Measurements from ENCODE around the gene MRPL49. TPM values are rescaled to one million over a fixed set of nuclear protein-coding genes. Genes with fewer than 3 reads are reported as not detected.

MRPL49 gene
- total RNA-seq, 1 donor from 2014 or later = 66.6 TPM

DNA sequence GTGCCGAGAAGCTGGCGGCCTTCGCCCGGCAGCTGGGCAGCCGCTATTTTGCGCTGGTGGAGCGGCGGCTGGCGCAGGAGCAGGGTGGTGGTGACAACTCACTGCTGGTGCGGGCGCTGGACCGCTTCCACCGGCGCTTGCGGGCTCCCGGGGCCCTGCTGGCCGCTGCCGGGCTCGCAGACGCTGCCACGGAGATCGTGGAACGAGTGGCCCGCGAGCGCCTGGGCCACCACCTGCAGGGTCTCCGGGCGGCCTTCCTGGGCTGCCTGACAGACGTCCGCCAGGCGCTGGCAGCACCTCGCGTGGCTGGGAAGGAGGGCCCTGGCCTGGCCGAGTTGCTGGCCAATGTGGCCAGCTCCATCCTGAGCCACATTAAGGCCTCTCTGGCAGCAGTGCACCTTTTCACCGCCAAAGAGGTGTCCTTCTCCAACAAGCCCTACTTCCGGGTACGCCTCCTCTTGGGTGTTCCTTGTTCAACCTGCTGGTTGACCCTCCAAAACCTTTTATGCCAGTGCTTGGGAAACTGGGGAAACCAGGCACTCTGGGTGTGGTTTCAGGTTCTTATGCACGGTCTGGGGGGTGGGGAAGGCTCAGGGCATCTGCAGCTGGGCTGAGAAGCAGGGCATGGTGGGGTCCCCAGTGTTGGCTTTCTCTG, 13.5 kb upstream of the MRPL49 start:
- Mint-ChIP-seq H3K27me3 (ENCODE audit: low read depth) (no peaks in the 10 kb centered on the region), H3K36me3 (ENCODE audit: low read depth) (peaks cover 27% of the 10 kb centered on the region), H3K9me3 (no peaks in the 10 kb centered on the region), H3K4me3 (ENCODE audit: low read depth) (no peak overlapping the region), H3K27ac (no peak overlapping the region), H3K4me1 (ENCODE audit: low read depth) (peaks cover 27% of the 10 kb centered on the region)
- intact Hi-C loops (cut with micrococcal nuclease) = no loop called here
- no peak for DNase-seq (ENCODE audit: low spot score)

DNA sequence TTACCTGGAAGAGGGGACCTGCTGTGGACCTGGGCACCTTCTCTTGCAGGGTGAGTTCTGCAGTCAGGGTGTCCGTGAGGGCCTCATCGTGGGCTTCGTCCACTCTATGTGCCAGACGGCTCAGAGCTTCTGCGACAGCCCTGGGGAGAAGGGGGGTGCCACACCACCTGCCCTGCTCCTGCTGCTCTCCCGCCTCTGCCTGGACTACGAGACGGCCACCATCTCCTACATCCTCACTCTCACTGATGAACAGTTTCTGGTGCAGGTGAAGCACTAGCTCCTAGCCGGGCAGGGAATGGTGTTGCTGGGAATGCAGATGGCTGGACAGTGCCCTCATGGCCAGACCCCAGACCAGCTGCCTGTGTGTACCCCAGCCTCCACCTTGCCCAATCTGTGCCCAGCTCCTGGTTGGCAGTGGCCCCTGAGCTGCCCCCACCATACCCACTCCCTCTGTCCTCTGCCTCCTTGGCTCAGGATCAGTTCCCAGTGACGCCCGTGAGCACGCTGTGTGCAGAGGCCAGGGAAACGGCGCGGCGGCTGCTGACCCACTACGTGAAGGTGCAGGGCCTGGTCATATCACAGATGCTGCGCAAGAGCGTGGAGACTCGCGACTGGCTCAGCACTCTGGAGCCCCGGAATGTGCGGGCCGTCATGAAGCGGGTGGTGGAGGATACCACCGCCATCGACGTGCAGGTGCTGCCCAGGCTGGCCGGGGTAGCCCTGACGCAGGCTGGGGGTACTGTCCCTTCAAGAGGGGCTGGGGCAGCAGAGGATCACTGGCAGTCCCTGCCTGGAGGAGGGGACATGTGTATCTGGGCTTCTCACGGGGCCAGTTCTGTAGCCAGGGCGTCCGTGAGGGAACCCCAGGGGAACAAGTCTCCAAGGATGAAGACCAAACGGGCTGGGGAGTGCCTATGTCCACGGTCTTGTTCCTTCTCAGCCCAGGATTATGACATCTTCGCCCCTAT, 12.6 kb upstream of the MRPL49 start:
- intact Hi-C loops (cut with micrococcal nuclease) = loop anchor here (2.0 to 10.0 kb wide), 7 partner anchors 13 to 465 kb away; partner anchors contain the start of genes ATG2A, CDCA5, DPF2 and EHBP1L1
- H3K4me3 Mint-ChIP-seq (ENCODE audit: low read depth) = no peak overlapping the region
- no peak overlapping the region for H3K27ac Mint-ChIP-seq

DNA sequence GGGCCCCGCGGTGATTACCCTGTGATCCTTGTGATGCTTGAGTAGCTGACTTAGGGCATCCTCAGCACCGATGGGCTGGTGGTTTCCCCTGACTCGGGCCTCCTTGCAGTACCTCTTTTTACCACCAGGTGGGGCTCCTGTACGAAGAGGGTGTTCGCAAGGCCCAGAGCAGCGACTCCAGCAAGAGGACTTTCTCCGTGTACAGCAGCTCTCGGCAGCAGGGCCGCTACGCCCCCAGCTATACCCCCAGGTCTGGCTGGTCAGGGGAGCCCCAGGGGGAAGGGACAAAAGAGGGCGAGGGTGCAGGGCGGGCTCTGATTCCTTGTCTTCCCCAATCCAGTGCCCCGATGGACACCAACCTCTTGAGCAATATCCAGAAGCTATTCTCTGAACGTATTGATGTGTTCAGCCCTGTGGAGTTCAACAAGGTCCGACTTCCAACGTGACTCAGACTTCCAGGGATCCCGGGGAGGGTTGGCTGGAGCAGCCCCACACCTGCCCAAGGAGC, 11.7 kb upstream of the MRPL49 start:
- intact Hi-C loops (cut with micrococcal nuclease) = loop anchor here (2.0 to 10.0 kb wide), 7 partner anchors 14 to 464 kb away; partner anchors contain the start of genes ATG2A, CDCA5, DPF2 and EHBP1L1
- H3K27me3 Mint-ChIP-seq (ENCODE audit: low read depth) = no peaks in the 10 kb centered on the region
- H3K9me3 Mint-ChIP-seq = no peaks in the 10 kb centered on the region
- no peak overlapping the region for H3K27ac Mint-ChIP-seq
- H3K4me1 Mint-ChIP-seq (ENCODE audit: low read depth) = peaks cover 25% of the 10 kb centered on the region
- no peak overlapping the region for H3K4me3 Mint-ChIP-seq (ENCODE audit: low read depth)
- peaks cover 26% of the 10 kb centered on the region for H3K36me3 Mint-ChIP-seq (ENCODE audit: low read depth)
- DNase-seq (ENCODE audit: low spot score) = peak; percentile 90

More for the DNA sequence above, 12.6 kb upstream of the MRPL49 start:
- H3K27me3 Mint-ChIP-seq (ENCODE audit: low read depth) = no peaks in the 10 kb centered on the region
- H3K9me3 Mint-ChIP-seq = no peaks in the 10 kb centered on the region
- peaks cover 30% of the 10 kb centered on the region for H3K4me1 Mint-ChIP-seq (ENCODE audit: low read depth)
- peaks cover 30% of the 10 kb centered on the region for H3K36me3 Mint-ChIP-seq (ENCODE audit: low read depth)
- DNase-seq (ENCODE audit: low spot score) = no peak

DNA sequence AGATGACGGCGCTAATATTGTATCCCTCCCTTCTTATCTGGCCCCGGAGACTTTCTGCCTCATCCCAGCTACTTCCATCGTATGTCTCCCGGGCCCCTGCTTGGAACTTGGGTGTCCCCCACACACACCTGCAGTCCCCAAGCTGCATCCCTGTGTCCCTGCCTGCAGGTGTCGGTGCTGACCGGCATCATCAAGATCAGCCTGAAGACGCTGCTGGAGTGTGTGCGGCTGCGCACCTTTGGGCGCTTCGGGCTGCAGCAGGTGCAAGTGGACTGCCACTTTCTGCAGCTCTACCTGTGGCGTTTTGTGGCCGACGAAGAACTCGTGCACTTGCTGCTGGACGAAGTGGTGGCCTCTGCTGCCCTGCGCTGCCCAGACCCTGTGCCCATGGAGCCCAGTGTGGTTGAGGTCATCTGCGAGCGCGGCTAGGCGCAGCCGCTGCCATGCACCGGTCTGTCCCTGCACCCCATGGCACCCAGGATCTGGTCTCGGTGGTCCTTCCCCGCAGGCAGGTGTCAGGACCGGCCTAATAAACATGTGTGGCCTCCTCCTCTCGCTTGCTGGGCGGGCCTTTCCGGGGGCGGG, 10.9 kb upstream of the MRPL49 start:
- peak overlapping the region; percentile 42 for H3K27ac Mint-ChIP-seq
- H3K9me3 Mint-ChIP-seq = no peaks in the 10 kb centered on the region

DNA sequence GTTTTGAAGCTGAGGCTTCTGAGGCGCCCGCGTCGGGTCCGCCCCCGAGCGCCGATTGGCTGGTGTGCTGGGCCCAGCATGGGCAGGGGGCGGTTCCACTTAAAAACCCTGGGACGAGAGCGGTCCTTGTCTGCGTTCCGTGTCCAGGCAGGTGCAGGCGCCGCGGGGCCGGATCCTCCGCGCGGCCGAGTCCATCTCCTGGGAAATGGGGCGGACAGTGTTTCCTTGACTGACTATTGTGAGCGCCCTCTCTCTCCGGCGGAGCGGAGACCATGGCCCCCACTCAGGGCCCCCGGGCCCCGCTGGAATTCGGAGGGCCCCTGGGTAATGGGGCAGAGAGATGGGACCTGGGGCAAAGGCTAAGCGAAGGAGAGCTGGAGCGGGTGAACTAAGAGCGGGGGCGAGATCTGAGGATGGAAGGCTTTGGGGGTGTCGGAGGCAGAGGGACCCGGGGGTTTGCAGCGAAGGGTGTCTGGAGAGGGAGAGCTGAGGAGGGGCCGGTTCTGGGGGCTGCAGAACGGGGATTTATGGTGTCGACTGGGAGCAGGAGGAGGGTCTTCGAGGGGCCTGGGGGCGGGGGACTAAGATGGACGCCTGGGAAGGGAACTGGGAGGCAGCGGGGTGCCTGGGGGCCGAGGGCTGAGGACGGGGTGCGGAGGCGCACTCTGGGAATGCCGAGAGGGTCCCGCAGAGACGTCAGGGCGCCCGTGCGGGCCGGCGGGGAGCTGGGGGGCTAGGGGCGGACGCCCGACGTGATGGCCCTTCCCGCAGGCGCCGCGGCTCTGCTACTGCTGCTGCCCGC, 10.2 kb upstream of the MRPL49 start, which contains the start of gene TM7SF2:
TM7SF2 (plus strand) TSS at position 129 of the 802 bp plus-strand sequence; CDS start at position 273, 144 bp downstream.
- Mint-ChIP-seq H3K27ac (peak within 1 kb of the TSS; percentile 73), H3K4me3 (ENCODE audit: low read depth) (peak within 1 kb of the TSS; percentile 88), H3K27me3 (ENCODE audit: low read depth) (no peaks in the 10 kb centered on the region), H3K4me1 (ENCODE audit: low read depth) (peaks cover 25% of the 10 kb centered on the region), H3K9me3 (no peaks in the 10 kb centered on the region), H3K36me3 (ENCODE audit: low read depth) (peaks cover 23% of the 10 kb centered on the region)
- DNase-seq (ENCODE audit: low spot score) = peak; percentile 93
- intact Hi-C loops (cut with micrococcal nuclease) = loop anchor here (2.0 to 10.0 kb wide), 7 partner anchors 15 to 463 kb away; partner anchors contain the start of genes ATG2A, CDCA5, DPF2 and EHBP1L1

More for the DNA sequence above, 10.9 kb upstream of the MRPL49 start:
- H3K4me3 Mint-ChIP-seq (ENCODE audit: low read depth) = peak overlapping the region; percentile 88
- no peak for DNase-seq (ENCODE audit: low spot score)
- no peaks in the 10 kb centered on the region for H3K27me3 Mint-ChIP-seq (ENCODE audit: low read depth)
- H3K4me1 Mint-ChIP-seq (ENCODE audit: low read depth) = peaks cover 25% of the 10 kb centered on the region
- intact Hi-C loops (cut with micrococcal nuclease) = loop anchor here (2.0 to 10.0 kb wide), 7 partner anchors 14 to 464 kb away; partner anchors contain the start of genes ATG2A, CDCA5, DPF2 and EHBP1L1
- H3K36me3 Mint-ChIP-seq (ENCODE audit: low read depth) = peaks cover 27% of the 10 kb centered on the region

DNA sequence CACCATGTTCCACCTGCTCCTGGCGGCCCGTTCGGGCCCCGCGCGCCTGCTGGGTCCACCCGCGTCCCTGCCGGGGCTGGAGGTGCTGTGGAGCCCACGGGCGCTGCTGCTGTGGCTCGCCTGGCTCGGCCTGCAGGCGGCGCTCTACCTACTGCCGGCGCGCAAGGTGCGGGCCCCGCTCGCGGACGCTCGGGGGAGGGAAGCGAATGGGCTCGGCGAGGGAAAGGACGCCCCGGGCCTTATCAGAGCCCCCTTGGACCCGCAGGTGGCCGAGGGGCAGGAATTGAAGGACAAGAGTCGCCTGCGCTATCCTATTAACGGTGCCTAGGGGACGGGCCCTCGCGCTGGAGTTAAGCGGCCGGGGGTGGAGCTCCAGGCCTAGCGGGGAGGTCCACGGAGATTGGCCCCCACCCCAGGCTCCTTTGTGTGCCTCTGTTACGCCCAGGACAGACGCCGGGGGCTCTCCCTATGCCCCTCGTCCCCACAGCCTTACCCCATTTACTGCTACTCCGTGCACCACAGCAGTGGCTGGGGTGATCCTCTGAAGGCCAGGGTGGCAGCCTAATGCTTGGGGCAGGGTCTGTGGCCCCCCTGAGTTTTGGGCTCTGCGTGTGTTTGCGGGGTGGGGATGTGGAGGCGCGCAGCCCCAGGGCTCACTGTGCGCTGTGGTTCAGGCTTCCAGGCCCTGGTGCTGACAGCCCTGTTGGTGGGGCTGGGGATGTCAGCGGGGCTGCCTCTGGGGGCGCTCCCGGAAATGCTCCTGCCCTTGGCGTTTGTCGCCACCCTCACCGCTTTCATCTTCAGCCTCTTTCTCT, 9.4 kb upstream of the MRPL49 start:
- peaks cover 27% of the 10 kb centered on the region for H3K36me3 Mint-ChIP-seq (ENCODE audit: low read depth)
- H3K4me1 Mint-ChIP-seq (ENCODE audit: low read depth) = peaks cover 25% of the 10 kb centered on the region
- intact Hi-C loops (cut with micrococcal nuclease) = loop anchor here (5.0 to 10.0 kb wide), 4 partner anchors 85 to 462 kb away; partner anchors contain the start of genes ATG2A, DPF2, EHBP1L1 and FAM89B
- H3K4me3 Mint-ChIP-seq (ENCODE audit: low read depth) = peak overlapping the region; percentile 88
- peak; percentile 73 for DNase-seq (ENCODE audit: low spot score)
- H3K27me3 Mint-ChIP-seq (ENCODE audit: low read depth) = no peaks in the 10 kb centered on the region
- peak overlapping the region; percentile 72 for H3K27ac Mint-ChIP-seq
- H3K9me3 Mint-ChIP-seq = no peaks in the 10 kb centered on the region

DNA sequence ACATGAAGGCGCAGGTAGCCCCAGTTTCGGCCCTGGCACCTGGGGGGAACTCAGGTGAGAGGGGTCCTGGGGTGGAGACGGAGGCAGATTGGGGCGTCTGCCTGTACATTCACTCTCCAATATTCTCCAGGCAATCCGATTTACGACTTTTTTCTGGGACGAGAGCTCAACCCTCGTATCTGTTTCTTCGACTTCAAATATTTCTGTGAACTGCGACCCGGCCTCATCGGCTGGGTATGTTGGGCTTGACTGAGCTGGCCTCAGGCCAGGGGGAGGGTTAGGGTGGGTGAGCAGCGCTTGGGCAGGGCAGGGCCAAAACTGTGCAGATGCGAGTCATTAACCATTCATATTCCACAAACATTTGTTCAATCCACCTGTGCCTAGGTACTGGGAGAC, 8.8 kb upstream of the MRPL49 start:
- Mint-ChIP-seq H3K27me3 (ENCODE audit: low read depth) (no peaks in the 10 kb centered on the region), H3K9me3 (no peaks in the 10 kb centered on the region), H3K4me1 (ENCODE audit: low read depth) (peaks cover 27% of the 10 kb centered on the region), H3K4me3 (ENCODE audit: low read depth) (peak overlapping the region; percentile 88), H3K27ac (peak overlapping the region; percentile 72), H3K36me3 (ENCODE audit: low read depth) (peaks cover 33% of the 10 kb centered on the region)
- intact Hi-C loops (cut with micrococcal nuclease) = loop anchor here (5.0 to 10.0 kb wide), 4 partner anchors 86 to 461 kb away; partner anchors contain the start of genes ATG2A, DPF2, EHBP1L1 and FAM89B
- DNase-seq (ENCODE audit: low spot score) = no peak

DNA sequence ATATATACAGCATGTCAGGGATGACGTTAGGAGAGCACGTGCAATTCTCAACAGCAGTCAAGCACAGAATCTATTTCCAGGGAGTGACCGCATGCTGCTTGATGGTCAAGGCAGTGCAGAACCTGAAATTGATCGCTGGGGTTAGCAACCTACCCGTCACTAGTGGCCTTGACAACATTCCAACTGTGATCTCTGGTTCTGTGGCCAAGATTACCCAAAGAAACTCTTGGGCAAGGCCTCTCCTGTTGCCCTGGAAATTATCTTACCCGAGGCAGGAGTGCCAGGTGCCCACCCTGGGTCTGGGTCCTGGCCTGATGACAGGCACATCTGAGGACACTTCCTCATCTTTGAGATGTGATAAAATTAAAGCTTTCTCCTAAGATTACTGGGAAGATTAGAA, 8.3 kb upstream of the MRPL49 start:
- Mint-ChIP-seq H3K9me3 (no peaks in the 10 kb centered on the region), H3K27ac (peak overlapping the region; percentile 15), H3K4me3 (ENCODE audit: low read depth) (peak overlapping the region; percentile 88), H3K27me3 (ENCODE audit: low read depth) (no peaks in the 10 kb centered on the region), H3K36me3 (ENCODE audit: low read depth) (peaks cover 38% of the 10 kb centered on the region), H3K4me1 (ENCODE audit: low read depth) (peaks cover 32% of the 10 kb centered on the region)
- DNase-seq (ENCODE audit: low spot score) = no peak
- intact Hi-C loops (cut with micrococcal nuclease) = loop anchor here (5.0 to 10.0 kb wide), 4 partner anchors 87 to 461 kb away; partner anchors contain the start of genes ATG2A, DPF2, EHBP1L1 and FAM89B

DNA sequence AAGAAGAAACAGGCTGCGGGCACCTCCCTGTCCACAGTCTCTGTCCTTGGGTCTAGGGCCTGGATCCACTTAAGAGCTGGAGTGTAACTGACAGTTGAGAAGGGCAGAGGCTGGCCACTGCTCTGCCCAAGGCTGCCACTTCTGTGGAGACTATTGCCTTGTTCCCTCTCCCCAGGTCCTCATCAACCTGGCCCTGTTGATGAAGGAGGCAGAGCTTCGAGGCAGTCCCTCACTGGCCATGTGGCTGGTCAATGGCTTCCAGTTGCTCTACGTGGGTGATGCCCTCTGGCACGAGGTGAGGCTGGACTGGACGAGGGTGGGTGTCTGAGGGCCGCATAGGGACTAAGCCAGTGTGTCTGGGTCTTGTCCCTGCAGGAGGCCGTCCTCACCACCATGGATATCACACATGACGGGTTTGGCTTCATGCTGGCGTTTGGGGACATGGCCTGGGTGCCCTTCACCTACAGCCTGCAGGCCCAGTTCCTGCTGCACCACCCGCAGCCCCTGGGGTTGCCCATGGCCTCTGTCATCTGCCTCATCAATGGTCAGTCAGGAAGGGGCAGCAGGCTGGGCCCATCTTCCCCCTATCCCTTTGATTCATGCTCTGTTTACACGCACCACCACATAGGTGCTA, 7.5 kb upstream of the MRPL49 start:
- Mint-ChIP-seq H3K4me1 (ENCODE audit: low read depth) (peaks cover 34% of the 10 kb centered on the region), H3K4me3 (ENCODE audit: low read depth) (peak overlapping the region; percentile 21)

DNA sequence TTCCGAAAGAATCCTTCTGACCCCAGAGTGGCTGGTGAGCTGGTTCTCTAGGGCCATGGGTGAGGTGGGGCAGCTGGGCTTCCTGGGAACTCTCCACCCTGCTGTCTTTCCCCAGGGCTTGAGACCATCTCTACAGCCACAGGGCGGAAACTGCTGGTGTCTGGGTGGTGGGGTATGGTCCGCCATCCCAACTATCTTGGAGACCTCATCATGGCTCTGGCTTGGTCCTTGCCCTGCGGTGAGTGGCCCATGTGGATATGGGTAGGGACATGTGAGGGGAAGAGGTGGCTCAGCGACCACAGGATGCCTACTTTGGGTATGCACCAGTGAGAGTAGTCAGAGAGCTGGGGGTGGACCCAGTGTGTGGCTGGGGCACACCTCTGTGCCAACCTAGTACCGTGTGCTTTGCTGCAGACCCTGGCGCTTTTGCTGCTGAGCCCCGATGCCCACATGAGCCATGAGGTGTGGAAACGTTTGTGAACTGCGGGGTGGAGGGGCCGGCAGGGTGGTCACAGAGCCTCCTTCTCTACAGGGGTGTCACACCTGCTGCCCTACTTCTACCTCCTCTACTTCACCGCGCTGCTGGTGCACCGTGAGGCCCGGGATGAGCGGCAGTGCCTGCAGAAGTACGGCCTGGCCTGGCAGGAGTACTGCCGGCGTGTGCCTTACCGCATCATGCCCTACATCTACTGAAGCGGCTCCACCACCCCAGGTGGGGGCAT, 6.6 kb upstream of the MRPL49 start:
- peak overlapping the region; percentile 84 for H3K4me3 Mint-ChIP-seq (ENCODE audit: low read depth)
- intact Hi-C loops (cut with micrococcal nuclease) = loop anchor here (2.0 to 10.0 kb wide), 4 partner anchors 19 to 459 kb away; partner anchors contain the start of genes ATG2A, EHBP1L1, FAM89B and SYVN1
- no peaks in the 10 kb centered on the region for H3K9me3 Mint-ChIP-seq
- H3K27ac Mint-ChIP-seq = peak overlapping the region; percentile 88
- peaks cover 31% of the 10 kb centered on the region for H3K4me1 Mint-ChIP-seq (ENCODE audit: low read depth)
- DNase-seq (ENCODE audit: low spot score) = no peak
- peaks cover 47% of the 10 kb centered on the region for H3K36me3 Mint-ChIP-seq (ENCODE audit: low read depth)
- H3K27me3 Mint-ChIP-seq (ENCODE audit: low read depth) = no peaks in the 10 kb centered on the region

More for the DNA sequence above, 7.5 kb upstream of the MRPL49 start:
- no peak for DNase-seq (ENCODE audit: low spot score)
- no peaks in the 10 kb centered on the region for H3K9me3 Mint-ChIP-seq
- H3K27ac Mint-ChIP-seq = no peak overlapping the region
- peaks cover 42% of the 10 kb centered on the region for H3K36me3 Mint-ChIP-seq (ENCODE audit: low read depth)
- H3K27me3 Mint-ChIP-seq (ENCODE audit: low read depth) = no peaks in the 10 kb centered on the region
- intact Hi-C loops (cut with micrococcal nuclease) = loop anchor here (5.0 to 10.0 kb wide), 5 partner anchors 87 to 460 kb away; partner anchors contain the start of genes ATG2A, DPF2, EHBP1L1 and FAM89B

All from activated T-helper 2 cell treated with anti-CD3 and anti-CD28 coated beads, Interferon-gamma antibody, Interleukin-2, Interleukin-4, amounts not matched to agents 10 μg/mL and 5 μg/mL and 100 μg/mL, durations not matched to agents 14 hours and 24 hours and 36 hours (primary cell).